ENCODE measurements around the gene GPR161. TPM values are rescaled to one million over a fixed set of nuclear protein-coding genes. Genes with fewer than 3 reads are reported as not detected.

The GPR161 gene
- total RNA-seq, 1 donor from 2014 or later: 36.4 TPM

DNA sequence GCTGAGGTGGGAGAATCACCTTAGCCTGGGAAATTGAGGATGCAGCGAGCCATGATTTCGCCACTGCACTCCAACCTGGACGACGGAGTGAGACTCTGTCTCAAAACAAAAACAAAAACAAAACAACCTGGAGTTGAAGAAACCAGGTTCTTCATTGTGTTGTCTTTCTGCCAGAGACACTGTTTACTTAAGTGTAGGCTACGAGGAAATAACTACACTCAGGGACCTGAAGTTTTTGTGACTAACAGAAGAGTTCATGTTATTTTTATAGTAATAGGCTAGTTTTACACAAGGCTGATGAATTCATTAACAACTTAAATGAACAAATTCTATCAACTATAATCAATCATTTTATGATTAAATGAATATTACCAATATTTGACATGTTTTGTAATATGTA, 101.4 kb downstream of the GPR161 start:
- no peaks in the 10 kb centered on the region for H3K9me3 Mint-ChIP-seq
- no peaks in the 10 kb centered on the region for H3K4me1 Mint-ChIP-seq
- no peak for DNase-seq (ENCODE audit: low spot score in 2 of 2, unreplicated experiment in 2 of 2)
- no peak overlapping the region for H3K4me3 Mint-ChIP-seq
- H3K27ac Mint-ChIP-seq: no peak overlapping the region
- TF ChIP-seq, protein P1, sequence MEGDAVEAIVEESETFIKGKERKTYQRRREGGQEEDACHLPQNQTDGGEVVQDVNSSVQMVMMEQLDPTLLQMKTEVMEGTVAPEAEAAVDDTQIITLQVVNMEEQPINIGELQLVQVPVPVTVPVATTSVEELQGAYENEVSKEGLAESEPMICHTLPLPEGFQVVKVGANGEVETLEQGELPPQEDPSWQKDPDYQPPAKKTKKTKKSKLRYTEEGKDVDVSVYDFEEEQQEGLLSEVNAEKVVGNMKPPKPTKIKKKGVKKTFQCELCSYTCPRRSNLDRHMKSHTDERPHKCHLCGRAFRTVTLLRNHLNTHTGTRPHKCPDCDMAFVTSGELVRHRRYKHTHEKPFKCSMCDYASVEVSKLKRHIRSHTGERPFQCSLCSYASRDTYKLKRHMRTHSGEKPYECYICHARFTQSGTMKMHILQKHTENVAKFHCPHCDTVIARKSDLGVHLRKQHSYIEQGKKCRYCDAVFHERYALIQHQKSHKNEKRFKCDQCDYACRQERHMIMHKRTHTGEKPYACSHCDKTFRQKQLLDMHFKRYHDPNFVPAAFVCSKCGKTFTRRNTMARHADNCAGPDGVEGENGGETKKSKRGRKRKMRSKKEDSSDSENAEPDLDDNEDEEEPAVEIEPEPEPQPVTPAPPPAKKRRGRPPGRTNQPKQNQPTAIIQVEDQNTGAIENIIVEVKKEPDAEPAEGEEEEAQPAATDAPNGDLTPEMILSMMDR (IDR thresholded peaks at IDR 0.05; ENCODE audit: unreplicated experiment): no peak
- H3K27me3 Mint-ChIP-seq (ENCODE audit: low read depth): no peaks in the 10 kb centered on the region
- peaks cover 6% of the 10 kb centered on the region for H3K36me3 Mint-ChIP-seq

DNA sequence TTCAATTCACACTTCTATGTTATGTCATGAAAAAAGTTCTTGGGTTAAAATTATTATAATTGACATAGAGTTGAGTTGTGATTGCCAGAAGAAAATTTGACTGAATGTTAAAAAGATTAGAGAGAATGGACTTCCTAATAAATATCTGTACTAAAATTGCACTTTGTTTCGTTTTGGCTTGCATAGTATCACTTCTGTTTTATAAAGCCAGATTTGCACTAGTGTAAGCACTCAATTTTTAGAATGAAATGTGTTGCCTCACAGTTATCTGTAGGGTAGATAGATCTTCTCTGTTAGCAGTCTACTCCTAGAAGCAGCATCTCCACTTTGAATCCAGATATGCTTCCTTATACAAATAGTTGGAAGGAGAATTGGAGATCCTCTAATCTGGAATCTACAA, 104.7 kb downstream of the GPR161 start:
- Mint-ChIP-seq H3K4me3 (no peak overlapping the region), H3K9me3 (no peaks in the 10 kb centered on the region), H3K36me3 (peaks cover 6% of the 10 kb centered on the region), H3K27ac (no peak overlapping the region), H3K27me3 (ENCODE audit: low read depth) (no peaks in the 10 kb centered on the region), H3K4me1 (no peaks in the 10 kb centered on the region)
- TF ChIP-seq, protein P1 (IDR thresholded peaks at IDR 0.05; ENCODE audit: unreplicated experiment): no peak
- no peak for DNase-seq (ENCODE audit: low spot score in 2 of 2, unreplicated experiment in 2 of 2)

DNA sequence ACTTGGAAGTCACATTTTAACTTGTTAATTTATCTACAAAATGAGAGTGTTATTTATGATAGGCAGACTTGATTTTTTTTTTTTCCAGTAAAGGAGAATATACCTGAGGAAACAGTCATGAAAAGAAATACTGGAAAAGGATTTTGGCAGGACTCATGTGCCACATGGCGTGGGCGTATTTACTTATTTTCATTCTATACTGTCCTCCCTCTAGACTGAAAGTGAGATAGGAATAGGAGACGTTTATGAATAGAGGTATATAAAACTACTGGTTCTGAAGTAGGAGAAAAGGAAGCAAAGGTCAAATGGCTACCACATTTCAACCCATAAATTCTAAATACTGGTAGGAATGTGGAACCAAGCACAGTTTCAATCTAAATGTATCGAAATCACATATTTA, 105.1 kb downstream of the GPR161 start:
- H3K36me3 Mint-ChIP-seq: peaks cover 6% of the 10 kb centered on the region
- H3K9me3 Mint-ChIP-seq: no peaks in the 10 kb centered on the region
- H3K27ac Mint-ChIP-seq: no peak overlapping the region
- no peaks in the 10 kb centered on the region for H3K4me1 Mint-ChIP-seq
- no peaks in the 10 kb centered on the region for H3K27me3 Mint-ChIP-seq (ENCODE audit: low read depth)
- no peak overlapping the region for H3K4me3 Mint-ChIP-seq
- TF ChIP-seq, protein P1 (IDR thresholded peaks at IDR 0.05; ENCODE audit: unreplicated experiment): no peak
- no peak for DNase-seq (ENCODE audit: low spot score in 2 of 2, unreplicated experiment in 2 of 2)

DNA sequence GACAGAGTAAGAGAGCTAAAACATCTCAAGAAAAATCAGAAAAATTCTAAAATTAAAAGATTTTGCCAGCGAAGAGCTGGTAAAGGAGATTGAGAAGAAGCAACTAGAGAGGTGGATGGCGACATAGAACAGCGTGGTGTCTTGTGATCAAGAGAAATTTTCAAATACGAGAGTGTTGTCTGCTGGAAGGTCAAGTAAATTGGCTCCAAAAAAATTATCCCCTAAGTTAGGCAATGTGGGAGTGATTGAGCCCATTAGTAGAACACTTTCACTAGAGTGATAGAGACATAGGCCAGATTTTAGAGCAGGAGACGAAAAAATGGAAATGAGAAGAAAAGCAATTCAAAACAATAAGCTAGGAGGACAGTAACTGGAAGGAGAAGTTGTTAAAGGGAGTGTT, 105.5 kb downstream of the GPR161 start:
- Mint-ChIP-seq H3K27ac (no peak overlapping the region), H3K4me3 (no peak overlapping the region), H3K27me3 (ENCODE audit: low read depth) (no peaks in the 10 kb centered on the region), H3K36me3 (peaks cover 6% of the 10 kb centered on the region), H3K4me1 (no peaks in the 10 kb centered on the region), H3K9me3 (no peaks in the 10 kb centered on the region)
- DNase-seq (ENCODE audit: low spot score in 2 of 2, unreplicated experiment in 2 of 2): no peak
- TF ChIP-seq, protein P1 (IDR thresholded peaks at IDR 0.05; ENCODE audit: unreplicated experiment): no peak

Other genes with a start within 250 kb of the GPR161 start
- 0.04 to 0.47 TPM (median 0.16 TPM) in 3 replicates for gene ADCY10, start 222.8 kb downstream of the GPR161 start, total RNA-seq
- 34.0 to 34.4 TPM (median 34.0 TPM) in 3 replicates for gene DCAF6, start 200.2 kb downstream of the GPR161 start, total RNA-seq
- 20.5 to 23.9 TPM (median 21.4 TPM) in 3 replicates for gene MPC2, start 199.9 kb downstream of the GPR161 start, total RNA-seq
- gene TIPRL, start 42.0 kb upstream of the GPR161 start, total RNA-seq: 26.9 to 28.9 TPM (median 28.2 TPM) in 3 replicates
- 60.2 to 65.1 TPM (median 61.8 TPM) in 3 replicates for gene SFT2D2, start 89.1 kb upstream of the GPR161 start, total RNA-seq
- gene TBX19, start 143.9 kb upstream of the GPR161 start, total RNA-seq: 2.4 to 2.9 TPM (median 2.6 TPM) in 3 replicates